Measurements from ENCODE around the gene OR4D9.

OR4D9 gene

DNA sequence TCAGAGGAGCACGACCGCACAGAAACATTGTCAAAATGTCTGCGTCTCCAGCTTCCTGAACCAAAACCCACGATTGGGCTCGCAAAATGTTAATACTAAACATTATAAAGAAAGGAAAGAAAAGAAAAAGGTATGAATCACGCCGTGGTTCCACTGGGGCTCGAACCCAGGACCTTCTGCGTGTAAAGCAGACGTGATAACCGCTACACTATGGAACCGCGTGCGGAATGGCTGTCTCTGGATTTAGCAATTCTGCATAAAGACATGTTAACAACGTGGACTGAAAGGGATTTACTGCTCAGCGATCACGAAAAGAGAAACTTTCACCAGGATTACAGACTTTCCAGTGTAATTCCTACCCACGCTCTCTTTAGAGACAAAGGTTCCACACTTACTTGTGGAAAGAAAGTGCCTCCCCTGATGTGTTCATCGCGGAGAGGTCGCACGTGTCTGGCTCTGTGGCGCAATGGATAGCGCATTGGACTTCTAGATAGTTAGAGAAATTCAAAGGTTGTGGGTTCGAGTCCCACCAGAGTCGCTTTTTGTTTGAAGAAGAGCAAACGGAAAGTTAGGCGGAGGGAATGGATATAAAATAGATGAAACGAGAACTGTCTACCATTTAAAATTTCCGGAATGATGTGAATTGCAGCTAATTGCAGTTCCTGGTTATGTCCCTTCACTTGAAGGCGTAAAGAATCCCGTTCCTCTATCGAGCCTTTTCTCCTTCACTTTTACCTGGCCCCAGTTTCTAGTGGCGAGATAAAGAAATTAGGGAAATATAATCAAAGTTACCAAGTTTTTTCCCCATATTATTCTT, 39.7 kb downstream of the OR4D9 start:
- no peak for FAIRE-seq

DNA sequence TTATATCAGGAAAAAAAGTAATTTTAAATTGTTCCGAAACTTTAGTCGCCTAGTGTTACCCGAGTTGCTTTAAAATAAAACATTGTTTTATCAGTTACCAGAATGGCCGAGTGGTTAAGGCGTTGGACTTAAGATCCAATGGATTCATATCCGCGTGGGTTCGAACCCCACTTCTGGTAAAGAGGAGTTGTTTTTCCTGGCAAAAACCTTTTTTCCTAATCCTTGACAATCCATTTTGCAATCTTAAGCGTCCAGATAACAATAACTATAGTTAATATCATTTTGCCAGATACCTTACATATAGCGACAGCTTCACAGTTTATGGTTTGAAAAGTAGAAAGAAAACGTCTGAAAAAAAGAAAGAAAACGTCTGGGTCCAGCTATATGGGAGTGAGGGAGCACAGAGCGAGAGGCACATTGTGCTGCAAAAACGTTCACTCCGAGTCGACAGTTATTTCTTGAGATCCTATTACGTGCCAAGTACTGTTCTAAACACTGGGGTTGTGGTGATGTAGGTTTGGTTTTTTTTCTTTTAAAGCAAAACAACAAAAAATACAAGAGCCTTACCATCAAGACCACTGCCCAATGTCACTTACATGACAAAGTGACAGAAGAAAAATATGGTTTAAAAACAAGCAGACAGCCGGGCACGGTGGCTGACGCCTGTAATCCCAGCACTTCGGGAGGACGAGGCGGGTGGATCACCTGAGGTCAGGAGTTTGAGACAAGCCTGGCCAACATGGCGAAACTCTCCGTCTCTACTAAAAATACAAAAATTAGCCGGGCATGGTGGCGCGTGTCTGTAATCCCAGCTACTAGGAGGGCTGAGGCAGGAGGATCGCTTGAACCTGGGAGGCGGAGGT, 40.6 kb downstream of the OR4D9 start:
- no peak for FAIRE-seq

DNA sequence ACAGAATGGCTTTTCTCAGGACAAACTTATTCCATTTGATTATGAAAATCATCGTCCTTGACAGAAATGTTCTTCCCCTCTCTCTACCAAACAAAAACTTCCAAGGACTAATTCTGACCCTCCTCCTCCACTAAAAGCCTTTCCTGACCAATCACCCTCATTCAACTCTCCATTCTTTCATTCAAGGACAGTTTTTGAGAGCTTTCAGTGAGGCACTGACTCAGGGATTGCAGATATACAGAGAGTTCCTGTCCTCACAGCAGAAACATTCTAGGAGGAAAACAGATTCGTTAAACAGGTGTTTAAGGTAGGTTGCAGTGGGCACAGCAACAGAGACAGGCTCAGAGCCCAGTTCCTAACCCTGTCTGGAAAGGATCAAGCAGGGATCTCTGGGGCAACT, 41.5 kb downstream of the OR4D9 start:
- no peak for FAIRE-seq

DNA sequence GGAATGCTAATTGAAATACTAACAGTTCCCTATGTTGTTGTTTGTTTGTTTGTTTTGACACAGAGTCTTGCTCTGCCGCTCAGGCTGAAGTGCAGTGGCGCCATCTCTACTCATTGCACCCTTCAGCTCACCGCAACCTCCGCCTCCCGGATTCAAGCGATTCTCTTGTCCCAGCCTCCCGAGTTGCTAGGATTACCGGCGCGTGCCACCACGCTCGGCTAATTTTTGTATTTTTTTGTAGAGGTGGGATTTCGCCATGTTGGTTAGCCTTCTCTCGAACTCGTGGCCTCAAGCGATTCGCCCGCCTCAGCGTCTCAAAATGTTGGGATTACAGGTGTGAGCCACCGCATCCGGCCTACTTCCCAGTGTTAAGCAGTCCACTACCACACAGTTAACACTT, 42.0 kb downstream of the OR4D9 start:
- no peak for FAIRE-seq

DNA sequence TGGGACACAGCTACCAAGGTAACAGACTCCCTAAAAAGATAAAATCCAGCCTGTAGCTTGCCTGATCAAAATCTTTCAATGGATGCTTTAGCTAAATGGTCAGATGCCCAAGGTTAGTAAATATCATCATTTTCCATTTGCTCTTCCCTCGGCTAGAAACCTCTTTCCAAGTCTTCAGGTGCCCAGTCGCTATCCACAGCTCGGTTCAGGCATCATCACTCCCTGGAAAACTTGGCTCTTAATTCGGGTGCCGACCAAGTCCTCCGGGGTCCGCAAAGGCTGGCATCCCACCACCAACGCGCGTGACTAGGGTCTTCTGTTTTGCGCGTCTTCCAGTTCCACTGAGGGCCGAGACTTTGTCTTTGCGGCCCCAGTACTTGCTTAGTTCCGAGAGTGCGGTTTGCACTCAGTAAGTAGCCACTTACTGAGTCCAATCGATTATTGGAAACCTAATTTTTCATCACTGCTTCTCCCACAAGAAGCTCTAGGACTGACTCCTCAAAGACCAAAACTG, 44.3 kb downstream of the OR4D9 start:
- no peak for FAIRE-seq

DNA sequence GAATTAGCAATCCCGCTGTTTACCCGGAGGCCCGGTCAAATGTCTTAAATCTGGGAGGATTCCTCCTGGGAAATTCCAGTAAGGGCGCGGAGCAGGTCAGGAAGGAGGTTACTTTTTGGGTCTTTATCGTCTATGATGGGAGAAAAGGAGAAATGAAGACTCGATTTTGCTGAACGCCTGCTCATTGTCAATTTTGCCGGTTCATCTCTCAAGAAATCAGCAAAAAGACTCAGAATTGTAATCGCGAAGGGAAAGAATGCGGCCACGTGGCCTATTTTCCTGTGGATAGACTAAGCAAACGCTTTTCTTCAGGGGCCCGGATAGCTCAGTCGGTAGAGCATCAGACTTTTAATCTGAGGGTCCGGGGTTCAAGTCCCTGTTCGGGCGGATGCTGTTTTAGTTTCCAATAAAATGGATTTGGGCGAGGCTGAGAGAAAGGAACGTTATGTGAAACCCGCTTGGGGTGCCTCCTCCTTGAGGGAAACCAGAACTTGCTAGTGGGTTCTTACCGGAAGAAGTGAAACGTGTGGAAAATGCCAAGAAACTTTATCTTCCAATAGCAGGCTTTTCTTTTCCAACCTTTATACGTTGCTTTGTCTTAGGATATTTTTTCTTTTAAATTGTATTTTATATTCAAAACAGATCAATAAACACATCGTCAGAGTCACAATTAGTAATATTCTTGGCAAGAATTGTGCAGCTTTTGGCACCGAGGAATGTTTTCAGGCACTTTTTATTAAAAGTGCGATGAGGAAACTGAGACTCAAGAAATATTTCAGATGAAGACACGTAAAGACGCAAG, 45.0 kb downstream of the OR4D9 start:
- FAIRE-seq = peak; percentile 91

DNA sequence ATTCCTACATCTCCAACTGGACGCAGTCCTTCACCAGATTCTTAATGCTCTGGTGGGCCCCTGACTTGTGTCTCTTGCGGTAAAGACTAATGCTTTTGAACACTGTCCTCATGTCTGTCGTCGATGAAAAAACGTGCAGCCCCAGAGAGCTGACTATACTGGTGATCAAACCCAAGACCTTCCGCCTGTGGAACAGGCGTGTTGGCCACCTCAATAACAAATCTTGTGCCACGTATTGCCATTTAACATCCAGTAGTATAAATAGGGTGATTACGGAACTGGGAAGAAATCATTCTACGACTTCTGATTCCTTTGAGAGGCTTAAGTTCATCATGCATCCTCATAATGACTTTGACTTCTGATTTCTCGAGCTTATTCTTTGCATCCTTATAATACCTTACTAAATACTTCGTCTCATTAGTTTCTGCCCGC, 45.6 kb downstream of the OR4D9 start:
- no peak for FAIRE-seq

DNA sequence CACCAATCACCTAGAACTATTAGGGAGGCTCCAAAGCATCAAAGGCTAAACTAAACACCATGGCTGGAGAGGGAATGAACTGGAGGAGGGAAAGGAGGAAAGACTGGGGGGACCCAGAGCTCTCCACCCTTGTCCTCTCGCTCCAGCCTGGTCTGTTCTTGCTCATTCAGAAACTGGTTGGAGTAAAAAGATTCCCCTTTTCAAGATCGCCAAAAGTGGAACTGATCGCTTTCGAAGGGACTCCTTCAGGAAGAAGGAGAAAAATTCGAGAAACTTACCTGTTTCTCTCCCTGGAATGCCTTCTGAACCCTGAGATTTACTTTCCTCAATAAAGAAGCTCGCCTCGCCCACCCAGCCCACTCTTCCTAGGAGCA, 46.9 kb downstream of the OR4D9 start:
- FAIRE-seq = no peak

DNA sequence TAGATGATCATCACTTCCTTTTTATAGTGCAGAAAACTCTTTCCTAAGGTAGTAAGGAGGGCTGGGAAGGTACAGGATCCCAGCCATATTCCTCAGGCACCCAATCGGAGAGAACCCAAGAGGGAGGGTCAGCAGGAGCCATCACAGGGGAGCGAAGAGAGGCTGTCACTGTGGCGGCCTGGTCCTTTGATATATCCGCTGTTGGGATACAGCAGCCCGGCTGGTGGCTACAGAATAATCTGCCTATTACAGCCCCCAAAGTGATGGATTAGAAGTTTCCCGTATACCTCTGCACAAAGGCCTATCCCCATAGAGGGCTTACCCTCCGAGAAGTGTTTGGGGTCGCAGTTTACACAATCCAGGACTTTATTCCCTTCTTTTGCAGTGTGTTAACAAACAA, 48.5 kb downstream of the OR4D9 start:
- no peak for FAIRE-seq

DNA sequence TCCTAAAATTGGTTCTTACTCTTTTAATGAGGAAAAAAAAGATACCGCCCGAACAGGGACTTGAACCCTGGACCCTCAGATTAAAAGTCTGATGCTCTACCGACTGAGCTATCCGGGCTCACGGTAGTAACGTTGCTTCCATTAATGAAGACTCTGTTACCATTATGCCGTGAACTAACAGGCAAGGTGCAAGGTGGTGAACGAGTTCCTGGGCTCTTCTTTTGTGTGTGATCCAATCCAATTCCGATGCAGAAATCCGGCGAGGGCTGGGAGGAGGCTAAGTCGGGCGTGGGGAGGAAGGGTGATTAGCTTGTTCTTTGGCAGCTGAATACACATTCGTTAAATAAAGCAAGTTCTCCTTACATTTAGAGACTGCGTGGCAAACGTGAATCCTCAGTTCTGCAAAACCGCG, 49.0 kb downstream of the OR4D9 start:
- no peak for FAIRE-seq

DNA sequence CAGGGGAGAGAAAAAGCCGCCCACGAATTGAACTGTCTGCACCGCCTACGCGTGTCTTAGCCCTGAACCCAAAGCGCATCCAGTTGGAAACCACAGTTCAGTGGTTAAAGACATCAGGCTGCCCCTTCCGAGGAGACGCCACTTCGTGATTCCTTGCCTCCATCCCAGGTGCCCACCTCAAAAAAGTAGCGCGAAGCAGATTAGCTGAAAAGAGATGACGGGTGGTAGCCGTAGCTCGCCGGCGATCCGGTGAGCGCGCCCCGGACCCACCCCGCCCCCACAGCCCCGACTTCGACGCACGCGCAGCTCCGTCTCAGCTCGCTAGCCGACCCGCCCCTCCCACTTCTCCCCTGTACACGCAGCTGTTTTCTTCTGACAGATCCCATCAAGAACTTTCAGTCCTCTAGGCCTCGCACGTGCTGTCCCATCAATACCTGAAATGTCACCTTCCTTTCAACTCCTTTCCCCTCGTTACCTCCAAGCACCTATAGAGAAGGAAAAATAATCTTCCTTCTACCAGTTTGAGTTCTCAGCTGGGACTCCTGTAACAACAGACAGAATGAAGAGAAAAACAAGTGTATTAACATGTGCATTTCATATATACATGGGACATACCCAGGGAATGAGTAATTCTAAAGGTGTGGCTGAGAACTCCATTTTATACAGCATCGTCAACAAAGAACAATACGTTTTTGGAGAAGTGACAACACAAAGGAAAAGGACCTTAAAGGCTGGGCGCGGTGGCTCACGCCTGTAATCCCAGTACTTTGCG, 49.5 kb downstream of the OR4D9 start:
- no peak for FAIRE-seq

DNA sequence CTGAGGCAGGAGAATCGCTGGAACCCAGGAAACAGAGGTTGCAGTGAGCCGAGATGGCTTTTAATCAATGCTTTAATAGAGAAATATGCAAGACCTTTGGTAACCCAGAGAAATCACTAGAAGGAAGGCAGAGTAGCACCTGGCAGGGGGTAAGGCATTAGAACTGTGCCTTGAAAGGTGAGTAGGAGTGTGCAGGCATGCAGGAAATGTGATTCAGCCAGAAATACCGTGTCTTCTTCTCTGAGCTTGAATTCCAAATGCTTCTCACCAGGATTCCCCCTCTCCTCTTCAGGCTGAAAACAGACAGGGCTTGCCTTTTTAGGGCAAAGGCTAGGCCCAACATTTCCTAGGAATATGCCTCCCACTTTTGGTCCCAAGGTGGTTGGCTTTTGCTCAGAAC, 51.0 kb downstream of the OR4D9 start:
- FAIRE-seq = no peak
